Karpas-422 (cell line): ENCODE data around the gene TP63. TPM values are rescaled to one million over a fixed set of nuclear protein-coding genes. Genes with fewer than 3 reads are reported as not detected.

Experiments
- DNase-seq: peaks from one replicate; pipeline ENCODE4 v3.0.0-alpha.2; 2015
- H2AFZ ChIP-seq: fragments of 200-600 bp; sonication (generic); 2 replicates; pipeline ENCODE4 v1.6.1; 2014; ENCODE audit warnings: antibody characterized with exemption, low read length, mixed read lengths
- H3K27ac ChIP-seq: fragments of 200-600 bp; sonication (generic); 2 replicates; pipeline ENCODE4 v1.5.1; 2014; ENCODE audit warnings: mild to moderate bottlenecking, low read length, moderate library complexity
- H3K27me3 ChIP-seq: fragments of 200-600 bp; sonication (generic); 2 replicates; pipeline ENCODE4 v1.6.1; 2014; ENCODE audit warnings: low read length, mixed read lengths
- H3K36me3 ChIP-seq: fragments of 200-600 bp; sonication (generic); 2 replicates; pipeline ENCODE4 v1.6.1; 2014; ENCODE audit warnings: low read length, mixed read lengths; ENCODE audit not compliant: insufficient read depth
- H3K4me1 ChIP-seq: fragments of 200-600 bp; sonication (generic); 2 replicates; pipeline ENCODE4 v1.6.1; 2014; ENCODE audit warnings: mild to moderate bottlenecking, low read length, mixed read lengths
- H3K4me2 ChIP-seq: fragments of 200-600 bp; sonication (generic); 2 replicates; pipeline ENCODE4 v1.6.1; 2014; ENCODE audit warnings: low read length, low read depth, mild to moderate bottlenecking; ENCODE audit not compliant: poor library complexity, severe bottlenecking
- H3K4me3 ChIP-seq: fragments of 200-600 bp; sonication (generic); 2 replicates; pipeline ENCODE4 v1.5.1; 2014; ENCODE audit warnings: mild to moderate bottlenecking, antibody characterized with exemption, low read length, mixed read lengths
- H3K79me2 ChIP-seq: fragments of 200-600 bp; sonication (generic); 2 replicates; pipeline ENCODE4 v1.6.1; 2014; ENCODE audit warnings: mild to moderate bottlenecking, low read length, mixed read lengths
- H3K9ac ChIP-seq: fragments of 200-600 bp; sonication (generic); 2 replicates; pipeline ENCODE4 v1.6.0; 2014; ENCODE audit warnings: low read length
- H3K9me2 ChIP-seq: fragments of 200-600 bp; sonication (generic), shearing (Covaris generic); replicated peaks from 2 replicates; pipeline ENCODE4 v1.6.0; 2014; ENCODE audit warnings: mild to moderate bottlenecking, low read length, moderate library complexity; ENCODE audit not compliant: insufficient read depth
- H3K9me3 ChIP-seq: fragments of 300-700, 200-600 bp; sonication (generic); 2 replicates; pipeline ENCODE4 v1.6.1; 2014; ENCODE audit warnings: low read length, mixed read lengths
- H4K20me1 ChIP-seq: fragments of 200-600 bp; sonication (generic); 2 replicates; pipeline ENCODE4 v1.6.1; 2014; ENCODE audit warnings: mild to moderate bottlenecking, antibody characterized with exemption, low read length, low read depth; ENCODE audit not compliant: insufficient read depth
- total RNA-seq: library from RNA; depleted of rRNA; stranded (reverse); fragments of >200 nt; shearing (Covaris generic); gene quantifications from 2 replicates; pipeline ENCODE4 v1.2.3, GENCODE V29; 2014; ENCODE audit warnings: low replicate concordance

The TP63 gene
- total RNA-seq, 1 experiment from 2014 or later: not detected

DNA sequence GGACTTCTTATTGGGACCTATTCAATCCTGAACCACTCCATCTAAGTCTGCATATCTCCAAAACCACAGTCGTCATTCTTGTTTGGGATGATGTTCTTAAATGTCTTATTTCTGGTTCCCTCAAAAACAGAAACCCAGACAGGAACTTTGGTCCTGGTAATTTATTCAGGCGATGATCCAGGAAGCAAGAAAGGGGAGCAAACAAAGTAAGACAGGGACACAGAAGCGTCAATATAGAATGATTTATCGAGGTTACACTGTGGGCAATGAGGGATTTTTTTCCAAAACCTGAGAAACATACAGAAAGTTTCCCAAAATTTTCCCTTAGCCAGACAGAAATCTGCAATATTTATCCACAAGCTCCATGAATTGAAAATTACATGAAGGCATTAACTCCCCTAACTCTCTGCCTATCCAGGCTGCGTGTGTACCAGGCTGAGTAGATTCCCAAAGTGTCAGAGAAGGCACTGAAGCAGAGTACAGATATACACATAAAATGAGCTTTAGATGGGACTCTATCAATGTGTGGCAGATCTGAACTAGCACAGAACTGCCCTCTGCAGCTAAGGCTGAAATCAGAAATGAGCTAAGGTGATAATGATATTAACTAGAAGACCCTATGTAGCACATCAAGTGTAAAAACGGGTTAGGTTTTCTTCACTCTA is 43.2 kb downstream of the TP63 start:
- no peak overlapping the region for H2AFZ ChIP-seq
- no peak overlapping the region for H3K4me2 ChIP-seq
- no peak overlapping the region for H3K9ac ChIP-seq
- no peaks in the 10 kb centered on the region for H4K20me1 ChIP-seq
- no peaks in the 10 kb centered on the region for H3K79me2 ChIP-seq
- H3K9me2 ChIP-seq: no peaks in the 10 kb centered on the region
- H3K4me1 ChIP-seq: no peaks in the 10 kb centered on the region
- no peak for DNase-seq
- no peak overlapping the region for H3K27ac ChIP-seq
- no peaks in the 10 kb centered on the region for H3K27me3 ChIP-seq
- no peak overlapping the region for H3K4me3 ChIP-seq
- no peaks in the 10 kb centered on the region for H3K9me3 ChIP-seq
- no peaks in the 10 kb centered on the region for H3K36me3 ChIP-seq

DNA sequence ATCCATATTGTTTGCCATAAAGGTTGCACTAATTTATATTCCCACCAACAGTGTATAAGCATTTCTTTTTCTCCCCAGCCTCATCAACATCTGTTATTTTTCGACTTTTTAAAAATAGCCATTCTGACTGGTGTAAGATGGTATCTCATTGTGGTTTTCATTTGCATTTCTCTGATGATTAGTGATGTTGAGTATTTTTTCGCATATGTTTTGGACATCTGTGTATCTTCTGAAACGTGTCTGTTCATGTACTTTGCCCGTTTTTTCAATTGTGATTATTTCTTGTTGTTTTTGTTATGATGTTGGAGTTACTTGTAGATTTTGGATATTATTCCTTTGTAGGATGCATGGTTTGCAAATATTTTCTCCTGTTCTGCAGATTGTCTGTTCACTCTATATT is 46.5 kb downstream of the TP63 start:
- Histone ChIP-seq H3K4me3 (no peak overlapping the region), H3K9me3 (no peaks in the 10 kb centered on the region), H3K4me1 (no peaks in the 10 kb centered on the region), H3K9me2 (no peaks in the 10 kb centered on the region), H3K36me3 (no peaks in the 10 kb centered on the region), H4K20me1 (no peaks in the 10 kb centered on the region), H3K9ac (no peak overlapping the region), H3K79me2 (no peaks in the 10 kb centered on the region), H3K27ac (no peak overlapping the region), H3K27me3 (no peaks in the 10 kb centered on the region), H2AFZ (no peak overlapping the region), H3K4me2 (no peak overlapping the region)
- DNase-seq: no peak

DNA sequence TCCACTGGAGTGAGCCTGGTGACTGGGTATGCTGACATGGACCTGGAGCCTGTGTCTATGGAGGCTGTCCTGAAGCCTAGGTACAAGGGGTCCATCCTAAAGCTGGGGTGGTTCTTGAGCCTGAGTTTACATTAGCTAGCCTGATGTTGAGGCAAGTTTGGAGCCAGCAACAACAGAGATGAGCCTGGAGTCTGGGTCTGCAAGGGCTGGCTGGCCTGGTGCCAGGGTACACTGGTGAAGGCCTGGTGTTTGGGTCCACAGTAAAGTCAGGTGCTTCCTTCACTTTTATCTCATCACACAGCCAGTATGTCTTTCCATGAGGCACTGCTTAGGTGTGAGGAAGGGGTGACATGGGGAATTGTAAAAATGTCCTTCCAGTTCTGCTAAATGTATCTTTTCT is 49.5 kb downstream of the TP63 start:
- no peak overlapping the region for H3K4me3 ChIP-seq
- no peaks in the 10 kb centered on the region for H4K20me1 ChIP-seq
- no peak overlapping the region for H3K27ac ChIP-seq
- no peak for DNase-seq
- no peak overlapping the region for H3K9ac ChIP-seq
- H2AFZ ChIP-seq: no peak overlapping the region
- H3K9me2 ChIP-seq: no peaks in the 10 kb centered on the region
- H3K4me2 ChIP-seq: no peak overlapping the region
- H3K4me1 ChIP-seq: no peaks in the 10 kb centered on the region
- no peaks in the 10 kb centered on the region for H3K27me3 ChIP-seq
- H3K79me2 ChIP-seq: no peaks in the 10 kb centered on the region
- H3K36me3 ChIP-seq: no peaks in the 10 kb centered on the region
- H3K9me3 ChIP-seq: no peaks in the 10 kb centered on the region

DNA sequence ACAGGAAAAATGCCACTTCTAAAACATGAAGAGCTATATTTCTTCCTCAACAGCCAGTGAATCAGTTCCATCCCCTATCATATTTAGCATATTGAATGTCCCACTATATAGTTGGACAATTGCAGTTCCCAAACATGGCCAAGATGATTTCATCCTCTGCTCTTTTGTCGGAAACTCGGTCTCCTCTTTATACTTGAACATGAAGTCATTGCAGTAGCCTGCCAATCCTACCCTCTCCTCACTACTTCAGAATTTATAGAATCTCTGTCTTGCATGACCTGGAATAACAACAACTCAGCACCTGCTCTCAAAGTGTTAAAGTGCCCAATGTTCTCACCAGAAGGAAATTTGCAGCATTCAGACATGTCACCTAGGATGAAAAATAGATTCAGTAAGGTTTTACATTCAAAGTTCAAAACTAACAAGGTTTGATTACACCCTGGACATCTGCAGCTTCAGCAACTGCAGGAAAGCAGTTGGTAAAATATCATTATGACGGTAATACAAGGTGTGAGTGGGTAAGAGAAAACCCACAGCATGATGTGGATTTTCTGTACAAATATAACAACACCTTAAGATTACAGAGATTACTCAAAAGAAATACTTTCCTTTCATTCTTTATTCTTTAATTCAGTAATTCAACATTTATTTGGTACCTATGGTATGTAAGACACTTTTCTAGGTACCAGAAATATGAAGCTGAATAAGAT is 52.5 kb downstream of the TP63 start:
- H3K27me3 ChIP-seq: no peaks in the 10 kb centered on the region
- H3K9ac ChIP-seq: no peak overlapping the region
- H3K27ac ChIP-seq: no peak overlapping the region
- H3K79me2 ChIP-seq: no peaks in the 10 kb centered on the region
- no peaks in the 10 kb centered on the region for H3K4me1 ChIP-seq
- H4K20me1 ChIP-seq: no peaks in the 10 kb centered on the region
- H3K9me3 ChIP-seq: no peaks in the 10 kb centered on the region
- no peak overlapping the region for H2AFZ ChIP-seq
- no peak overlapping the region for H3K4me3 ChIP-seq
- no peaks in the 10 kb centered on the region for H3K9me2 ChIP-seq
- no peak for DNase-seq
- no peak overlapping the region for H3K4me2 ChIP-seq
- no peaks in the 10 kb centered on the region for H3K36me3 ChIP-seq

DNA sequence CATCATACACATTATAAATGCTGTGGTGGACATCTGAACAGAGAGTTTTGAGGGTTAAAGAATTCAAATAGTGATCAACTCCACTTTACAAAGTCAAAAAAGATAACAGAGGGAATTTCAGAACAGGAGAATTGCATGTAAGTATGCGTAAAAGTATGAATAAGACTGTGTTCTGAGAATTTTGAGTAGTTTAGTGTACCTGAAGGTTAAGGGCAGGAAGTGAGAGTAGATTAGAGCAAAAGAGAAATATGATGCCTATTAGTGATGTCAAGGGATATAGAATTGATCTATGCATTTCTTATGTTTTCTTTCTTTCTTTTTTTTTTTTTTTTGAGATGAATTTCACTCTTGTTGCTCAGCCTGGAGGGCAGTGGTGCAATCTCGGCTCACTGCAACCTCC is 53.1 kb downstream of the TP63 start:
- no peaks in the 10 kb centered on the region for H3K79me2 ChIP-seq
- H3K4me3 ChIP-seq: no peak overlapping the region
- H2AFZ ChIP-seq: no peak overlapping the region
- H3K27ac ChIP-seq: no peak overlapping the region
- no peaks in the 10 kb centered on the region for H3K9me2 ChIP-seq
- H3K9me3 ChIP-seq: no peaks in the 10 kb centered on the region
- no peak for DNase-seq
- H3K4me2 ChIP-seq: no peak overlapping the region
- H3K27me3 ChIP-seq: no peaks in the 10 kb centered on the region
- no peaks in the 10 kb centered on the region for H3K4me1 ChIP-seq
- no peaks in the 10 kb centered on the region for H3K36me3 ChIP-seq
- no peaks in the 10 kb centered on the region for H4K20me1 ChIP-seq
- H3K9ac ChIP-seq: no peak overlapping the region

DNA sequence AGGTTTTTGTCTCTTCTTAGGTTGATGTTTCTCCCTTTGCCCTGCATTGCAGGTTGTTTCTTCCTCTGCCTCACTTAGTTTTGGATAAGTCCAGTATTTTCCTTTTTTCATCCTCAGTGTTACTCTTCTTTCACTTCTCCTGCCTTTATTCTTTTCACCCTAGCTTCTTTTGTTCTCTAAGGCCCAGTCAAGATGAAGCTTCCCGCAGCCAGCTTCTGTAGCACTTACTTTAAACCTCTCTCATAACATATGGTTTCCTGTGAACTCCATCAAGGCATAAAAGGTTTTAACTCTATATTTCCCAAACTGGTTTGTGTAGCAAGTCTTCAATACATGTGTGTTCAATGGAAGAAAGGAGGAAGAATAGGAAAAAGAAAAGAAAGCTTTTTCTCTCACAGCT is 54.1 kb downstream of the TP63 start:
- Histone ChIP-seq H3K9me3 (no peaks in the 10 kb centered on the region), H3K4me2 (no peak overlapping the region), H3K4me1 (no peaks in the 10 kb centered on the region), H3K27me3 (no peaks in the 10 kb centered on the region), H4K20me1 (no peaks in the 10 kb centered on the region), H2AFZ (no peak overlapping the region), H3K79me2 (no peaks in the 10 kb centered on the region), H3K36me3 (no peaks in the 10 kb centered on the region), H3K4me3 (no peak overlapping the region), H3K27ac (no peak overlapping the region), H3K9ac (no peak overlapping the region), H3K9me2 (no peaks in the 10 kb centered on the region)
- DNase-seq: no peak

DNA sequence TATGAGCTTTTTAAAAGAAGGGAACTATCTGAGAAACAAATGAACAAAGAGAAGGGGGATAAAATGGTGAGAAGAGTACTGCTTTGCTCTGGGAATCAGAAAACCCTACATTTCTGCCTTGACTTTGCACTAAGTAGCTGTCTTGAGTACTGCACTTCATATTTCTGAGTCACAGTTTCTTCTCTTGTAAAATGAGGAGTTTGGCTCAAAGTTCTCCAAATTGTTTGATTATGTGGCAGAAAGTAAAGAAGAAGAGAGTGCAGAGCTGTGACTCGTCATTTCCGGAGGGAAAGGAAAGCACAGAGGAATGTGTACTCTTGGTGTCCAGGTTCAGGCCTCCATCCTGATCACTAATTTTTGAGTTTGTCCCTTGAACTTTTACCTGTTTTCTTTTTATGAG is 54.7 kb downstream of the TP63 start:
- Histone ChIP-seq H3K9me3 (no peaks in the 10 kb centered on the region), H3K27me3 (no peaks in the 10 kb centered on the region), H3K9ac (no peak overlapping the region), H3K36me3 (no peaks in the 10 kb centered on the region), H3K4me1 (no peaks in the 10 kb centered on the region), H4K20me1 (no peaks in the 10 kb centered on the region), H3K27ac (no peak overlapping the region), H3K79me2 (no peaks in the 10 kb centered on the region), H3K4me2 (no peak overlapping the region), H3K9me2 (no peaks in the 10 kb centered on the region), H2AFZ (no peak overlapping the region), H3K4me3 (no peak overlapping the region)
- DNase-seq: no peak

DNA sequence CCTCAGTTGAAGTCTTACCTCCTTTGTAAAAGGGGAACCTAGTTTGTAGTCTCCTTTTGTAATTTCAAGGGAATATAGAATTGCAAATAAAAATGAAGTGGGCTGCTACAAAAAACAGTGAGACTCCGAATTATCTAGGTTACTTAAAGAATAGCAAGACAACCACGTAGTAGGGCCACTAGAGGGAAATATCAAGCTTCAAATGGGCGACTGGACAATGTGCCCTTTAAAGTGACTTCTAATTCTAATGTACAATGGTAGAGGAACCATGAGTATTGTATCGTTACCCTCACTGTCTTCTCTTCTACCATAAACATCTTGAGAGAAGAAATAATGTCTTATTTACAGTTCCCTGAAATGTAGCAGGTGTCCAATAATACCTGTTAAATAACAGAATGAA is 56.3 kb downstream of the TP63 start:
- H3K27me3 ChIP-seq: no peaks in the 10 kb centered on the region
- no peaks in the 10 kb centered on the region for H3K36me3 ChIP-seq
- H3K4me2 ChIP-seq: no peak overlapping the region
- no peaks in the 10 kb centered on the region for H3K4me1 ChIP-seq
- no peak for DNase-seq
- H4K20me1 ChIP-seq: no peaks in the 10 kb centered on the region
- no peaks in the 10 kb centered on the region for H3K9me2 ChIP-seq
- H3K9me3 ChIP-seq: no peaks in the 10 kb centered on the region
- no peak overlapping the region for H3K9ac ChIP-seq
- H3K4me3 ChIP-seq: no peak overlapping the region
- no peak overlapping the region for H3K27ac ChIP-seq
- H3K79me2 ChIP-seq: no peaks in the 10 kb centered on the region
- no peak overlapping the region for H2AFZ ChIP-seq
